C4-2B (cell line): ENCODE measurements around the gene PRKACG.

ENCODE experiments used
- H3K27ac ChIP-seq: fragments of 450-650 bp; 2 replicates; pipeline ENCODE4 v1.5.1; 2017
- CTCF ChIP-seq: fragments of 450-650 bp; conservative IDR thresholded peaks from 2 replicates; pipeline ENCODE4 v1.5.1; 2017; ENCODE audit warnings: mild to moderate bottlenecking
- ZFX ChIP-seq: fragments of 450-650 bp; IDR thresholded peaks from 2 replicates; pipeline ENCODE4 v1.6.1; 2017

Gene PRKACG

DNA sequence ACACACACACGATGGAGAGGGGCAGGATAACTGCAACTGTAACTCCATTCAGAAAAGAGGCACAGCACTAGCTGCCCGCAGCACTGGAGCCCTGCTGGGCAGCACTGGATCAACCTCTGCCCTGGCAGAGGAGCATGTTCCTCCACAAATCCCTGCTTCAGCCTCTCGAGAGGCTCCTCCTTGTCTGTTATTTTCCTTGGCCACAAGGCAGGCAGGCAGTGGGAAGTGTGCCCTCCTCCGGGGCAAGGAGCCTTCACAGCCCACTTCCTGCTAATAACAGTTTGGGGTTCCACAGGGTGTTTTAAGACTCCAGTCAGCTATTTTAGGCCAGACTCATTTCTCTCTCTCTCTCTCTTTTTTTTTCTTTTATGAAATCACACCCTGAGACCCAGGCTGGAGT, 33.5 kb upstream of the PRKACG start:
- no peak overlapping the region for H3K27ac ChIP-seq
- no peak for TF ChIP-seq CTCF
- TF ChIP-seq ZFX: no peak

GRCh38 chr9:69046723-69047122, 32.8 kb upstream of the PRKACG start:
- TF ChIP-seq ZFX (no peak), CTCF (no peak)
- no peak overlapping the region for H3K27ac ChIP-seq

- TF ChIP-seq ZFX: no peak
- no peak for TF ChIP-seq CTCF
- H3K27ac ChIP-seq: no peak overlapping the region
These were observed 31.9 kb upstream of the PRKACG start for GRCh38 chr9:69045821-69046220.

DNA sequence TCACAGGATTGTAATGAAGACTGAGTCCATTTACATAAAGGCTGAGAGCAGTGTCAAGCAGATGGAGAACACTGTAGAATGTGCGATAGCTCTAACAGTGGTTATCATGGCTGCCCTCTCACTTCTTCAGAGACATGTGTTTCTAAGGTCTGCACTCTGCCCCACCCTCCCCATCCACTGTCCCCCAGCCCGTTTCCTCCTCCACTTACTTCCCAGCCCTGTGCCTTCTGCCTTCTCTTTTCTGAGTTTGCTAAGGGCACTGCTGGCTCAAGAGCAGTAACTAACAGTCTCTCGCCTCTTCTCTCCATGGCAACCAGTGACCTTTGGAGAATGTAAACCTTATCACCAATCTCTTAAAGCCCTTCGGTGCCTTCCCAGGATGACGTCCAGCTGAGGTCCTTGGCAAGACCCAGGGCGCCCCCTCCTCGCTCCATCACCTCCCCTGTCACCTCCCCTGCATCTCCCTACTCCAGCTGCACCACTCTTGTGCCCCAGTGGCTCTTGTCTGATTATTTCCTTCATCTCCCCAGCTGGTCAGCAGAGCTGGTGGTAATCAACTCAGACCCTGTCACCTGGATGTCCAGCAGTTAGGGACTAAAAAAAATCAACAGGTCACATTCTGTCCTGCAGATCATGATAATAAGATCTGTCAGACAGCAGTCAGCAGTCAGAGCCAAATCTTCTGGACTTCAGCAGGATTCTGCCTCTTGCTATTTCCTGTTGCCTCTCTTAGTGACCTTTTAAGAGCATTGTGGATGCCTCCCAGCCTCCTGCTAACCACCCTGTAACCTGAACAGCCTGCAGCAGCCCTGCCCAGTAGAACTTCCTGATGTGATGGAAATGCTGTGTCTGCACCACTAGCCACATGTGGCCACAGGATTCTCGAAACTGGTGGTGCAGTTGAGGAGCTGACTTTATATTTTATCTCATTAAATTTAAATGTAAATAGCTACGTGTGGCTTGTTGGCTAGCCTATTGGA, 30.6 kb upstream of the PRKACG start:
- no peak for TF ChIP-seq ZFX
- H3K27ac ChIP-seq: peak overlapping the region; percentile 2; the same call in 1 of the 2 replicates

DNA sequence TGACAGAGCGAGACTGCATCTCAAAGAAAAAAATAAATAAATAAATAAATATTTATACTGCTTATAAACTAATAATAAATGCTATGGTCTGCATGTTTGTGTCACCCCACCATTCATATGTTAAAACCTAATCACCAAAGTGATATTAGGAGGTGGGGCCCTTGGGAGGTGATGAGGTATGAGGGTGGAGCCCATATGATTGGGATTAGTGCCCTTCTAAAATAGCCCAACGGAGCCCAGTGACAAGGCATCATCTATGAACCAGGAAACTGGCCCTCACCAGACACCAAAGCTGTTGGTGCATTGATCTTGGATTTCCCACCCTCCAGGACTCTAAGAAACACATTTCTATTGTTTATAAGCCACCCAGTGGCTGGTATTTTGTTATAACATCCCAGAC, 26.7 kb upstream of the PRKACG start:
- TF ChIP-seq ZFX (no peak), CTCF (no peak)
- no peak overlapping the region for H3K27ac ChIP-seq

GRCh38 chr9:69036799-69037198, 22.9 kb upstream of the PRKACG start:
- TF ChIP-seq ZFX: no peak
- no peak for TF ChIP-seq CTCF
- H3K27ac ChIP-seq: peak overlapping the region; percentile 88

GRCh38 chr9:69036309-69036708, 22.4 kb upstream of the PRKACG start:
- TF ChIP-seq ZFX (no peak), CTCF (no peak)
- peak overlapping the region; percentile 88 for H3K27ac ChIP-seq
